Measurements from ENCODE around the gene CDC42EP3. TPM values are rescaled to one million over a fixed set of nuclear protein-coding genes. Genes with fewer than 3 reads are reported as not detected.
A peak's percentile ranks its signal among the peaks of the same experiment; 100 is the strongest.

CDC42EP3 gene
- total RNA-seq, 1 donor: 136 TPM

GRCh38 chr2:37669446-37669845 is 2.0 kb downstream of the CDC42EP3 start:
- no peak for TF ChIP-seq CTCF (IDR thresholded peaks at IDR 0.05; ENCODE audit: extremely low read depth, low read depth, low read length)
- no peak overlapping the region for H2AFZ ChIP-seq (ENCODE audit: low read length)
- H3K4me3 ChIP-seq (ENCODE audit: insufficient read depth, low read length): peak overlapping the region; percentile 93
- no peaks in the 10 kb centered on the region for H3K9me3 ChIP-seq (ENCODE audit: low read depth, low read length)
- H3K27me3 ChIP-seq (ENCODE audit: insufficient read depth, low read length): no peaks in the 10 kb centered on the region
- peaks cover 49% of the 10 kb centered on the region for H3K4me1 ChIP-seq (ENCODE audit: insufficient read depth, low read length)
- H3K79me2 ChIP-seq (ENCODE audit: insufficient read depth, low read length): peaks cover 70% of the 10 kb centered on the region
- H3K27ac ChIP-seq (ENCODE audit: low read depth, low read length): peak overlapping the region; percentile 85
- peaks cover 60% of the 10 kb centered on the region for H4K20me1 ChIP-seq (ENCODE audit: insufficient read depth, low read length)
- H3K4me2 ChIP-seq (ENCODE audit: insufficient read depth, low read length): peak overlapping the region; percentile 93
- DNase-seq (ENCODE audit: insufficient read length, low spot score, missing footprints): no peak
- H3K36me3 ChIP-seq (ENCODE audit: insufficient read depth, low read length): peaks cover 55% of the 10 kb centered on the region

GRCh38 chr2:37667704-37668103 is 3.7 kb downstream of the CDC42EP3 start:
- Histone ChIP-seq H3K4me3 (ENCODE audit: insufficient read depth, low read length) (peak overlapping the region; percentile 93), H3K9me3 (ENCODE audit: low read depth, low read length) (no peaks in the 10 kb centered on the region), H2AFZ (ENCODE audit: low read length) (no peak overlapping the region), H3K36me3 (ENCODE audit: insufficient read depth, low read length) (peaks cover 68% of the 10 kb centered on the region), H3K27me3 (ENCODE audit: insufficient read depth, low read length) (no peaks in the 10 kb centered on the region), H3K27ac (ENCODE audit: low read depth, low read length) (peak overlapping the region; percentile 85), H4K20me1 (ENCODE audit: insufficient read depth, low read length) (peaks cover 67% of the 10 kb centered on the region), H3K4me1 (ENCODE audit: insufficient read depth, low read length) (peaks cover 50% of the 10 kb centered on the region), H3K4me2 (ENCODE audit: insufficient read depth, low read length) (peak overlapping the region; percentile 93), H3K79me2 (ENCODE audit: insufficient read depth, low read length) (peaks cover 87% of the 10 kb centered on the region)
- DNase-seq (ENCODE audit: insufficient read length, low spot score, missing footprints): no peak
- no peak for TF ChIP-seq CTCF (IDR thresholded peaks at IDR 0.05; ENCODE audit: extremely low read depth, low read depth, low read length)

GRCh38 chr2:37666772-37667171 is 4.7 kb downstream of the CDC42EP3 start:
- H2AFZ ChIP-seq (ENCODE audit: low read length): no peak overlapping the region
- H4K20me1 ChIP-seq (ENCODE audit: insufficient read depth, low read length): peaks cover 76% of the 10 kb centered on the region
- no peak for DNase-seq (ENCODE audit: insufficient read length, low spot score, missing footprints)
- peaks cover 73% of the 10 kb centered on the region for H3K36me3 ChIP-seq (ENCODE audit: insufficient read depth, low read length)
- no peak for TF ChIP-seq CTCF (IDR thresholded peaks at IDR 0.05; ENCODE audit: extremely low read depth, low read depth, low read length)
- no peaks in the 10 kb centered on the region for H3K27me3 ChIP-seq (ENCODE audit: insufficient read depth, low read length)
- H3K79me2 ChIP-seq (ENCODE audit: insufficient read depth, low read length): peaks cover 97% of the 10 kb centered on the region
- peak overlapping the region; percentile 43 for H3K27ac ChIP-seq (ENCODE audit: low read depth, low read length)
- peak overlapping the region; percentile 93 for H3K4me2 ChIP-seq (ENCODE audit: insufficient read depth, low read length)
- peak overlapping the region; percentile 93 for H3K4me3 ChIP-seq (ENCODE audit: insufficient read depth, low read length)
- H3K4me1 ChIP-seq (ENCODE audit: insufficient read depth, low read length): peaks cover 48% of the 10 kb centered on the region
- H3K9me3 ChIP-seq (ENCODE audit: low read depth, low read length): no peaks in the 10 kb centered on the region

GRCh38 chr2:37665604-37666362 is 5.7 kb downstream of the CDC42EP3 start:
- H4K20me1 ChIP-seq (ENCODE audit: insufficient read depth, low read length): peaks cover 82% of the 10 kb centered on the region
- peak overlapping the region; percentile 19 for H3K4me3 ChIP-seq (ENCODE audit: insufficient read depth, low read length)
- no peaks in the 10 kb centered on the region for H3K9me3 ChIP-seq (ENCODE audit: low read depth, low read length)
- H3K79me2 ChIP-seq (ENCODE audit: insufficient read depth, low read length): peaks cover 100% of the 10 kb centered on the region
- no peaks in the 10 kb centered on the region for H3K27me3 ChIP-seq (ENCODE audit: insufficient read depth, low read length)
- H3K4me2 ChIP-seq (ENCODE audit: insufficient read depth, low read length): peak overlapping the region; percentile 57
- peak overlapping the region; percentile 43 for H3K27ac ChIP-seq (ENCODE audit: low read depth, low read length)
- TF ChIP-seq CTCF (IDR thresholded peaks at IDR 0.05; ENCODE audit: extremely low read depth, low read depth, low read length): no peak
- H3K36me3 ChIP-seq (ENCODE audit: insufficient read depth, low read length): peaks cover 82% of the 10 kb centered on the region
- H2AFZ ChIP-seq (ENCODE audit: low read length): no peak overlapping the region
- H3K4me1 ChIP-seq (ENCODE audit: insufficient read depth, low read length): peaks cover 55% of the 10 kb centered on the region
- DNase-seq (ENCODE audit: insufficient read length, low spot score, missing footprints): no peak

Measured in osteoblast (primary cell).